GM12878 (cell line): Measurements from ENCODE around the gene ACOT4. TPM values are rescaled to one million over a fixed set of nuclear protein-coding genes. Genes with fewer than 3 reads are reported as not detected.

Experiments used
- ATAC-seq: fragments of 200-7000 bp; cut with Tn5 transposase; 3 replicates; pipeline ENCODE4 v1.9.1; 2020; ENCODE audit warnings: mild to moderate bottlenecking, moderate library complexity
- BruUV-seq: library from RNA; stranded (reverse); fragments of 400-500 nt; replicated peaks from 2 replicates; lab custom pipeline; 2021; lab: Mats Ljungman, UMichigan
- CTCF ChIA-PET: fragments of 300-600 bp; sonication (Branson Sonifier 250); formaldehyde crosslinking; extraction: SDS; loops from one replicate; lab custom pipeline; 2021; ENCODE audit warnings: inconsistent platforms; lab: Yijun Ruan, JAX
- POLR2A ChIA-PET: fragments of 350-600 bp; formaldehyde crosslinking; extraction: SDS; loops from one replicate; lab custom pipeline; 2021; ENCODE audit warnings: inconsistent platforms; lab: Charles Lee
- RAD21 ChIA-PET: fragments of 300-600 bp; sonication (Branson Sonifier 250); formaldehyde crosslinking; loops from one replicate; lab custom pipeline; 2023; ENCODE audit warnings: antibody characterized with exemption; ENCODE audit not compliant: unreplicated experiment; lab: Charles Lee
- SMC1A ChIA-PET: fragments of 300-600 bp; sonication (Branson Sonifier 250); formaldehyde crosslinking; loops from one replicate; lab custom pipeline; 2023; ENCODE audit not compliant: unreplicated experiment, uncharacterized antibody; lab: Charles Lee
- DNase-seq: peaks from one replicate; pipeline ENCODE4 v3.0.0-alpha.2; 2011; ENCODE audit warnings: low read depth, low spot score
- FAIRE-seq: peaks from 3 replicates; lab custom pipeline; 2011; peaks lifted over from hg19 to GRCh38; lab: Jason Lieb, UNC
- H2AFZ ChIP-seq: 2 replicates; pipeline ENCODE4 v1.6.0; 2011; ENCODE audit warnings: low read depth, low read length, control low read depth; ENCODE audit not compliant: control insufficient read depth
- H3K27ac ChIP-seq: 2 replicates; pipeline ENCODE4 v1.5.1; 2011; ENCODE audit warnings: control low read depth; ENCODE audit not compliant: control insufficient read depth, insufficient read depth
- H3K27me3 ChIP-seq, 2 experiments: replicated peaks in 1 of 2; 2 replicates each; pipeline versions ENCODE4 v1.6.0 to v1.6.1; 2011; ENCODE audit warnings: low read length in 1 of 2; ENCODE audit not compliant: control insufficient read depth in 2 of 2, insufficient read depth in 2 of 2
- H3K36me3 ChIP-seq, 2 experiments: 2 replicates each; pipeline ENCODE4 v1.5.1; 2011; ENCODE audit warnings: low read length in 1 of 2; ENCODE audit not compliant: control insufficient read depth in 2 of 2, insufficient read depth in 2 of 2
- H3K4me1 ChIP-seq: 2 replicates; pipeline ENCODE4 v1.6.1; 2011; ENCODE audit warnings: mild to moderate bottlenecking, low read length, moderate library complexity, mixed read lengths; ENCODE audit not compliant: control insufficient read depth, insufficient read depth
- H3K4me2 ChIP-seq: 2 replicates; pipeline ENCODE4 v1.6.0; 2011; ENCODE audit warnings: control low read depth; ENCODE audit not compliant: control insufficient read depth, insufficient read depth
- H3K4me3 ChIP-seq: fragments of 200-600 bp; sonication (generic); 2 replicates; pipeline ENCODE4 v1.5.1; 2016
- H3K79me2 ChIP-seq: 2 replicates; pipeline ENCODE4 v1.6.0; 2011; ENCODE audit warnings: low read length; ENCODE audit not compliant: control insufficient read depth, insufficient read depth
- H3K9ac ChIP-seq: 2 replicates; pipeline ENCODE4 v1.8.0; 2011; ENCODE audit warnings: low read length, control low read depth, mixed read lengths; ENCODE audit not compliant: control insufficient read depth, insufficient read depth
- H3K9me3 ChIP-seq: replicated peaks from 3 replicates; pipeline ENCODE4 v1.5.1; 2011; ENCODE audit warnings: mild to moderate bottlenecking, low read length; ENCODE audit not compliant: control insufficient read depth, insufficient read depth
- H4K20me1 ChIP-seq: 2 replicates; pipeline ENCODE4 v1.6.0; 2011; ENCODE audit not compliant: control insufficient read depth, insufficient read depth
- BMI1 ChIP-seq: fragments of 450-650 bp; IDR thresholded peaks from 2 replicates; pipeline ENCODE4 v1.6.1; 2016; ENCODE audit warnings: mild to moderate bottlenecking, moderate library complexity, borderline replicate concordance
- CEBPB ChIP-seq, 2 experiments: fragments of 150-350 bp in 1 of 2; IDR thresholded peaks; 2 replicates each; pipeline ENCODE4 v1.6.1; 2012 to 2014; ENCODE audit warnings: low read depth in 2 of 2, low read length in 2 of 2, borderline replicate concordance in 1 of 2, inconsistent platforms in 1 of 2
- CHD1 ChIP-seq: IDR thresholded peaks from 2 replicates; pipeline ENCODE4 v1.6.1; 2012; ENCODE audit warnings: low read depth, low read length, improper control_type of control experiment
- FOXM1 ChIP-seq: IDR thresholded peaks from 2 replicates; pipeline ENCODE4 v1.6.1; 2012; ENCODE audit warnings: low read depth, mild to moderate bottlenecking, inconsistent platforms, low read length, moderate library complexity
- GABPA ChIP-seq: IDR thresholded peaks from 2 replicates; pipeline ENCODE4 v1.6.1; 2014; ENCODE audit warnings: antibody characterized with exemption, low read depth, mild to moderate bottlenecking, inconsistent platforms
- IRF3 ChIP-seq: fragments of 450-650 bp; IDR thresholded peaks from 2 replicates; pipeline ENCODE4 v1.6.1; 2014; ENCODE audit warnings: mild to moderate bottlenecking
- MEF2A ChIP-seq: IDR thresholded peaks from 2 replicates; pipeline ENCODE4 v1.6.1; 2011; ENCODE audit warnings: low read depth, mild to moderate bottlenecking, low read length, moderate library complexity; ENCODE audit not compliant: insufficient read depth
- NKRF ChIP-seq: fragments of 450-650 bp; conservative IDR thresholded peaks from 2 replicates; pipeline ENCODE4 v1.6.1; 2017; ENCODE audit warnings: mild to moderate bottlenecking, moderate library complexity
- POU2F2 ChIP-seq: IDR thresholded peaks from 3 replicates; pipeline ENCODE4 v1.6.1; 2011; ENCODE audit warnings: low read depth, mild to moderate bottlenecking, low read length, borderline replicate concordance
- TCF12 ChIP-seq: IDR thresholded peaks from 2 replicates; pipeline ENCODE4 v1.6.1; 2011; ENCODE audit warnings: low read depth, mild to moderate bottlenecking, low read length
- ZNF274 ChIP-seq: IDR thresholded peaks from one replicate; pipeline ENCODE4 v1.8.0; 2011; ENCODE audit not compliant: insufficient read length, insufficient read depth
- ZNF592 ChIP-seq: fragments of 450-650 bp; IDR thresholded peaks from 2 replicates; pipeline ENCODE4 v1.6.1; 2017; ENCODE audit warnings: mild to moderate bottlenecking, moderate library complexity
- WGBS: methylation state at CpG from one replicate; pipeline ENCODE4 v1.1.6; 2016; ENCODE audit warnings: low lambda C conversion rate; ENCODE audit not compliant: insufficient replicate concordance, insufficient coverage; ENCODE audit errors: missing lambda C conversion rate; 5-methylcytosine and 5-hydroxymethylcytosine counted together
- in situ Hi-C: fragments of 300-500 bp; cut with MboI; formaldehyde crosslinking; loops from 9 replicates; pipeline ENCODE4 v1.14.3; 2018; ENCODE audit warnings: mixed read lengths
- intact Hi-C: fragments of 100-400 bp; cut with micrococcal nuclease; formaldehyde crosslinking; loops from one replicate; pipeline ENCODE4 v1.14.2; 2022; ENCODE audit not compliant: unreplicated experiment
- polyA plus RNA-seq, 11 experiments: library from polyadenylated mRNA; depleted of rRNA in 4 of 11; unstranded in 6 of 11; stranded (reverse) in 5 of 11; fragments of >200 nt; fragmentation: Nextera tagmentation in 4 of 11; fragmentation: Illumina TruSeq in 1 of 11; extraction: Ambion mirVana in 4 of 11; extraction: Trizol in 1 of 11; gene quantifications; 1 replicate in 1 of 11; 2 replicates in 10 of 11; pipeline versions ENCODE4 v1.2.1 to v1.2.3, GENCODE V29; 2011 to 2016; ENCODE audit warnings: inconsistent platforms in 2 of 11, missing spikeins in 2 of 11, low read depth in 1 of 11
- total RNA-seq, 4 experiments: library from RNA; depleted of rRNA in 3 of 4; stranded (reverse); fragments of >200 nt in 3 of 4; fragmentation: Illumina TruSeq in 1 of 4; extraction: Trizol in 1 of 4; gene quantifications; 2 replicates each; pipeline versions ENCODE4 v1.2.1 to v1.2.3, GENCODE V29; 2013 to 2021

Gene ACOT4
- total and polyA plus RNA-seq, 10 of the 15 experiments (the other 5 are each of a cell fraction or from before 2014, with no cell fraction given) = 0.68 to 3.8 (median 2.0) TPM

- no peaks in the 10 kb centered on the region; the same call in 2 of the 3 replicates for H3K9me3 ChIP-seq
- TF ChIP-seq CEBPB (IDR thresholded peaks at IDR 0.05; ENCODE audit: borderline replicate concordance in 1 of 2, low read depth in 2 of 2, low read length in 2 of 2) = no peak
- TF ChIP-seq NKRF = no peak
- no peak for TF ChIP-seq GABPA
- TF ChIP-seq FOXM1 = no peak
- no peak for TF ChIP-seq CHD1
- TF ChIP-seq ZNF592 = no peak
- no peak for TF ChIP-seq ZNF274
- TF ChIP-seq TCF12 = no peak
- no peak for TF ChIP-seq MEF2A
- TF ChIP-seq IRF3 = no peak
- no peak for TF ChIP-seq POU2F2
- TF ChIP-seq BMI1 = no peak
- no peaks in the 10 kb centered on the region for H3K4me1 ChIP-seq
- no peak for ATAC-seq
- FAIRE-seq = no peak
- no peak overlapping the region for H3K27ac ChIP-seq
- H3K36me3 ChIP-seq = no peaks in the 10 kb centered on the region
- 14% methylated on average over 3 of the region's 3 CpGs for WGBS
- SMC1A ChIA-PET = interaction anchor here (1.3 kb wide), 1 partner anchor 95 kb away, joined by 3 read pairs; no protein-coding TSS in a partner anchor
- no TSS peak for BruUV-seq
- POLR2A ChIA-PET = no interaction called here
- CTCF ChIA-PET = no interaction called here
- H3K4me3 ChIP-seq = no peak overlapping the region
- intact Hi-C loops (no loop called here), in situ Hi-C loops (no loop called here)
- no peaks in the 10 kb centered on the region for H3K27me3 ChIP-seq
- no peak for DNase-seq
- RAD21 ChIA-PET = no interaction called here
- H2AFZ ChIP-seq = no peak overlapping the region
- no peaks in the 10 kb centered on the region for H3K79me2 ChIP-seq
- H3K9ac ChIP-seq = no peak overlapping the region
- H4K20me1 ChIP-seq = no peaks in the 10 kb centered on the region
- no peak overlapping the region for H3K4me2 ChIP-seq
Observed at GRCh38 chr14:73602994-73603393, 11.3 kb downstream of the ACOT4 start.
